ENCODE results near the gene CHRNA5.

- TF ChIP-seq SMC3 (IDR thresholded peaks at IDR 0.05) = no peak
- TF ChIP-seq, protein P1, sequence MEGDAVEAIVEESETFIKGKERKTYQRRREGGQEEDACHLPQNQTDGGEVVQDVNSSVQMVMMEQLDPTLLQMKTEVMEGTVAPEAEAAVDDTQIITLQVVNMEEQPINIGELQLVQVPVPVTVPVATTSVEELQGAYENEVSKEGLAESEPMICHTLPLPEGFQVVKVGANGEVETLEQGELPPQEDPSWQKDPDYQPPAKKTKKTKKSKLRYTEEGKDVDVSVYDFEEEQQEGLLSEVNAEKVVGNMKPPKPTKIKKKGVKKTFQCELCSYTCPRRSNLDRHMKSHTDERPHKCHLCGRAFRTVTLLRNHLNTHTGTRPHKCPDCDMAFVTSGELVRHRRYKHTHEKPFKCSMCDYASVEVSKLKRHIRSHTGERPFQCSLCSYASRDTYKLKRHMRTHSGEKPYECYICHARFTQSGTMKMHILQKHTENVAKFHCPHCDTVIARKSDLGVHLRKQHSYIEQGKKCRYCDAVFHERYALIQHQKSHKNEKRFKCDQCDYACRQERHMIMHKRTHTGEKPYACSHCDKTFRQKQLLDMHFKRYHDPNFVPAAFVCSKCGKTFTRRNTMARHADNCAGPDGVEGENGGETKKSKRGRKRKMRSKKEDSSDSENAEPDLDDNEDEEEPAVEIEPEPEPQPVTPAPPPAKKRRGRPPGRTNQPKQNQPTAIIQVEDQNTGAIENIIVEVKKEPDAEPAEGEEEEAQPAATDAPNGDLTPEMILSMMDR (IDR thresholded peaks at IDR 0.05) = no peak
- TF ChIP-seq REST (IDR thresholded peaks at IDR 0.05) = no peak
- no peak for TF ChIP-seq CBX2 (IDR thresholded peaks at IDR 0.05; ENCODE audit: borderline replicate concordance, low read depth)
- TF ChIP-seq BHLHE40 (IDR thresholded peaks at IDR 0.05; ENCODE audit: low read depth, low read length) = no peak
- TF ChIP-seq KDM1A (IDR thresholded peaks at IDR 0.05; ENCODE audit: low read depth) = no peak
- TF ChIP-seq JUN (IDR thresholded peaks at IDR 0.05) = no peak
- no peak for TF ChIP-seq EP300 (IDR thresholded peaks at IDR 0.05)
- TF ChIP-seq, protein P2, sequence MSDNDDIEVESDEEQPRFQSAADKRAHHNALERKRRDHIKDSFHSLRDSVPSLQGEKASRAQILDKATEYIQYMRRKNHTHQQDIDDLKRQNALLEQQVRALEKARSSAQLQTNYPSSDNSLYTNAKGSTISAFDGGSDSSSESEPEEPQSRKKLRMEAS (IDR thresholded peaks at IDR 0.05) = no peak
- no peak for TF ChIP-seq USF2 (IDR thresholded peaks at IDR 0.05)
- TF ChIP-seq RCOR1 (IDR thresholded peaks at IDR 0.05; ENCODE audit: low read depth, low read length) = no peak
- TF ChIP-seq ZC3H11A (IDR thresholded peaks at IDR 0.05) = no peak
- TF ChIP-seq NFE2L2 (conservative IDR thresholded peaks at IDR 0.05; ENCODE audit: low read length) = no peak
These were observed 76.5 kb downstream of the CHRNA5 start for GRCh38 chr15:78641749-78642275.

Data from A549 (cell line).